ENCODE results near the gene SDK1.

The SDK1 gene

GRCh38 chr7:3560495-3560894 lies 259.4 kb downstream of the SDK1 start:
- no peak overlapping the region for H3K4me3 ChIP-seq (ENCODE audit: insufficient read depth, low read depth, low read length, poor library complexity, severe bottlenecking)
- H3K4me1 ChIP-seq (ENCODE audit: control insufficient read depth, insufficient read depth, low read length, poor library complexity, severe bottlenecking): no peaks in the 10 kb centered on the region
- H3K27ac ChIP-seq (ENCODE audit: insufficient read depth, low read length, poor library complexity, severe bottlenecking): no peak overlapping the region
- no peak for DNase-seq
- H3K36me3 ChIP-seq (ENCODE audit: control insufficient read depth, insufficient read depth, low read length): no peaks in the 10 kb centered on the region
- no peaks in the 10 kb centered on the region for H3K9me3 ChIP-seq (ENCODE audit: control insufficient read depth, low read length)
- no peaks in the 10 kb centered on the region for H3K27me3 ChIP-seq (replicated peaks; ENCODE audit: control insufficient read depth, insufficient read depth, low read length, poor library complexity, severe bottlenecking)

GRCh38 chr7:3561932-3562331 lies 260.9 kb downstream of the SDK1 start:
- Histone ChIP-seq H3K27me3 (replicated peaks; ENCODE audit: control insufficient read depth, insufficient read depth, low read length, poor library complexity, severe bottlenecking) (no peaks in the 10 kb centered on the region), H3K36me3 (ENCODE audit: control insufficient read depth, insufficient read depth, low read length) (no peaks in the 10 kb centered on the region), H3K9me3 (ENCODE audit: control insufficient read depth, low read length) (no peaks in the 10 kb centered on the region), H3K4me3 (ENCODE audit: insufficient read depth, low read depth, low read length, poor library complexity, severe bottlenecking) (no peak overlapping the region), H3K4me1 (ENCODE audit: control insufficient read depth, insufficient read depth, low read length, poor library complexity, severe bottlenecking) (no peaks in the 10 kb centered on the region), H3K27ac (ENCODE audit: insufficient read depth, low read length, poor library complexity, severe bottlenecking) (no peak overlapping the region)
- no peak for DNase-seq

GRCh38 chr7:3564231-3564630 lies 263.2 kb downstream of the SDK1 start:
- DNase-seq: no peak

GRCh38 chr7:3568516-3568915 lies 267.5 kb downstream of the SDK1 start:
- Histone ChIP-seq H3K9me3 (ENCODE audit: control insufficient read depth, low read length) (no peaks in the 10 kb centered on the region), H3K4me1 (ENCODE audit: control insufficient read depth, insufficient read depth, low read length, poor library complexity, severe bottlenecking) (no peaks in the 10 kb centered on the region)

More at GRCh38 chr7:3564231-3564630, 263.2 kb downstream of the SDK1 start:
- Histone ChIP-seq H3K36me3 (ENCODE audit: control insufficient read depth, insufficient read depth, low read length) (no peaks in the 10 kb centered on the region), H3K4me3 (ENCODE audit: insufficient read depth, low read depth, low read length, poor library complexity, severe bottlenecking) (no peak overlapping the region), H3K27ac (ENCODE audit: insufficient read depth, low read length, poor library complexity, severe bottlenecking) (no peak overlapping the region), H3K27me3 (replicated peaks; ENCODE audit: control insufficient read depth, insufficient read depth, low read length, poor library complexity, severe bottlenecking) (no peaks in the 10 kb centered on the region), H3K9me3 (ENCODE audit: control insufficient read depth, low read length) (no peaks in the 10 kb centered on the region), H3K4me1 (ENCODE audit: control insufficient read depth, insufficient read depth, low read length, poor library complexity, severe bottlenecking) (no peaks in the 10 kb centered on the region)

GRCh38 chr7:3569643-3570042 lies 268.6 kb downstream of the SDK1 start:
- DNase-seq: no peak
- Histone ChIP-seq H3K9me3 (ENCODE audit: control insufficient read depth, low read length) (no peaks in the 10 kb centered on the region), H3K4me3 (ENCODE audit: insufficient read depth, low read depth, low read length, poor library complexity, severe bottlenecking) (no peak overlapping the region), H3K36me3 (ENCODE audit: control insufficient read depth, insufficient read depth, low read length) (no peaks in the 10 kb centered on the region), H3K4me1 (ENCODE audit: control insufficient read depth, insufficient read depth, low read length, poor library complexity, severe bottlenecking) (no peaks in the 10 kb centered on the region), H3K27me3 (replicated peaks; ENCODE audit: control insufficient read depth, insufficient read depth, low read length, poor library complexity, severe bottlenecking) (no peaks in the 10 kb centered on the region), H3K27ac (ENCODE audit: insufficient read depth, low read length, poor library complexity, severe bottlenecking) (no peak overlapping the region)

More at GRCh38 chr7:3568516-3568915, 267.5 kb downstream of the SDK1 start:
- Histone ChIP-seq H3K27ac (ENCODE audit: insufficient read depth, low read length, poor library complexity, severe bottlenecking) (no peak overlapping the region), H3K4me3 (ENCODE audit: insufficient read depth, low read depth, low read length, poor library complexity, severe bottlenecking) (no peak overlapping the region), H3K36me3 (ENCODE audit: control insufficient read depth, insufficient read depth, low read length) (no peaks in the 10 kb centered on the region), H3K27me3 (replicated peaks; ENCODE audit: control insufficient read depth, insufficient read depth, low read length, poor library complexity, severe bottlenecking) (no peaks in the 10 kb centered on the region)
- DNase-seq: no peak

- H3K27me3 ChIP-seq (replicated peaks; ENCODE audit: control insufficient read depth, insufficient read depth, low read length, poor library complexity, severe bottlenecking): no peaks in the 10 kb centered on the region
- H3K9me3 ChIP-seq (ENCODE audit: control insufficient read depth, low read length): no peaks in the 10 kb centered on the region
- H3K4me1 ChIP-seq (ENCODE audit: control insufficient read depth, insufficient read depth, low read length, poor library complexity, severe bottlenecking): no peaks in the 10 kb centered on the region
- H3K4me3 ChIP-seq (ENCODE audit: insufficient read depth, low read depth, low read length, poor library complexity, severe bottlenecking): no peak overlapping the region
- no peak for DNase-seq
- H3K36me3 ChIP-seq (ENCODE audit: control insufficient read depth, insufficient read depth, low read length): no peaks in the 10 kb centered on the region
- H3K27ac ChIP-seq (ENCODE audit: insufficient read depth, low read length, poor library complexity, severe bottlenecking): no peak overlapping the region
Measured at GRCh38 chr7:3573151-3573550, 272.1 kb downstream of the SDK1 start.

GRCh38 chr7:3574386-3574785 lies 273.3 kb downstream of the SDK1 start:
- no peaks in the 10 kb centered on the region for H3K4me1 ChIP-seq (ENCODE audit: control insufficient read depth, insufficient read depth, low read length, poor library complexity, severe bottlenecking)
- H3K36me3 ChIP-seq (ENCODE audit: control insufficient read depth, insufficient read depth, low read length): no peaks in the 10 kb centered on the region
- no peak for DNase-seq
- no peaks in the 10 kb centered on the region for H3K9me3 ChIP-seq (ENCODE audit: control insufficient read depth, low read length)
- H3K27ac ChIP-seq (ENCODE audit: insufficient read depth, low read length, poor library complexity, severe bottlenecking): no peak overlapping the region
- H3K27me3 ChIP-seq (replicated peaks; ENCODE audit: control insufficient read depth, insufficient read depth, low read length, poor library complexity, severe bottlenecking): no peaks in the 10 kb centered on the region
- no peak overlapping the region for H3K4me3 ChIP-seq (ENCODE audit: insufficient read depth, low read depth, low read length, poor library complexity, severe bottlenecking)

GRCh38 chr7:3575753-3576531 lies 274.9 kb downstream of the SDK1 start:
- no peaks in the 10 kb centered on the region for H3K4me1 ChIP-seq (ENCODE audit: control insufficient read depth, insufficient read depth, low read length, poor library complexity, severe bottlenecking)
- H3K27me3 ChIP-seq (replicated peaks; ENCODE audit: control insufficient read depth, insufficient read depth, low read length, poor library complexity, severe bottlenecking): no peaks in the 10 kb centered on the region
- H3K27ac ChIP-seq (ENCODE audit: insufficient read depth, low read length, poor library complexity, severe bottlenecking): no peak overlapping the region
- DNase-seq: no peak
- no peak overlapping the region for H3K4me3 ChIP-seq (ENCODE audit: insufficient read depth, low read depth, low read length, poor library complexity, severe bottlenecking)
- H3K9me3 ChIP-seq (ENCODE audit: control insufficient read depth, low read length): no peaks in the 10 kb centered on the region
- no peaks in the 10 kb centered on the region for H3K36me3 ChIP-seq (ENCODE audit: control insufficient read depth, insufficient read depth, low read length)

- DNase-seq: no peak
- H3K27ac ChIP-seq (ENCODE audit: insufficient read depth, low read length, poor library complexity, severe bottlenecking): no peak overlapping the region
- H3K4me1 ChIP-seq (ENCODE audit: control insufficient read depth, insufficient read depth, low read length, poor library complexity, severe bottlenecking): no peaks in the 10 kb centered on the region
- no peaks in the 10 kb centered on the region for H3K36me3 ChIP-seq (ENCODE audit: control insufficient read depth, insufficient read depth, low read length)
- no peak overlapping the region for H3K4me3 ChIP-seq (ENCODE audit: insufficient read depth, low read depth, low read length, poor library complexity, severe bottlenecking)
- no peaks in the 10 kb centered on the region for H3K9me3 ChIP-seq (ENCODE audit: control insufficient read depth, low read length)
- H3K27me3 ChIP-seq (replicated peaks; ENCODE audit: control insufficient read depth, insufficient read depth, low read length, poor library complexity, severe bottlenecking): no peaks in the 10 kb centered on the region
Measured at GRCh38 chr7:3578399-3578798, 277.3 kb downstream of the SDK1 start.

GRCh38 chr7:3579638-3580219 lies 278.7 kb downstream of the SDK1 start:
- H3K27ac ChIP-seq (ENCODE audit: insufficient read depth, low read length, poor library complexity, severe bottlenecking): no peak overlapping the region
- DNase-seq: no peak
- no peaks in the 10 kb centered on the region for H3K4me1 ChIP-seq (ENCODE audit: control insufficient read depth, insufficient read depth, low read length, poor library complexity, severe bottlenecking)
- no peaks in the 10 kb centered on the region for H3K27me3 ChIP-seq (replicated peaks; ENCODE audit: control insufficient read depth, insufficient read depth, low read length, poor library complexity, severe bottlenecking)
- H3K4me3 ChIP-seq (ENCODE audit: insufficient read depth, low read depth, low read length, poor library complexity, severe bottlenecking): no peak overlapping the region
- H3K9me3 ChIP-seq (ENCODE audit: control insufficient read depth, low read length): no peaks in the 10 kb centered on the region
- H3K36me3 ChIP-seq (ENCODE audit: control insufficient read depth, insufficient read depth, low read length): no peaks in the 10 kb centered on the region

Measured in effector memory CD4-positive, alpha-beta T cell (primary cell).